MV-4-11 (cell line): ENCODE data around the gene IRF5.
"Not testable (repeated sequence)": the region's sequence is repeated elsewhere in the genome, so short reads cannot be mapped to it uniquely, and the experiment has no call there.

Experiments
- DNase-seq: peaks from one replicate; lab custom pipeline; 2025; lab: John Stamatoyannopoulos, UW

IRF5 gene

GRCh38 chr7:128906001-128906765 is 31.5 kb upstream of the IRF5 start:
- no peak for DNase-seq

GRCh38 chr7:128906766-128907559 is 30.8 kb upstream of the IRF5 start:
- DNase-seq = no peak

- DNase-seq = no peak
Measured at GRCh38 chr7:128908750-128909624, 28.7 kb upstream of the IRF5 start.

GRCh38 chr7:128909625-128910568 is 27.8 kb upstream of the IRF5 start:
- no peak for DNase-seq

GRCh38 chr7:128910569-128910945 is 27.2 kb upstream of the IRF5 start, which contains the start of gene KCP:
KCP (minus strand) TSS chr7:128910709; CDS start chr7:128910676, 33 bp downstream.
- no peak for DNase-seq

- peak; percentile 24 for DNase-seq
Measured at GRCh38 chr7:128911423-128912031, 26.2 kb upstream of the IRF5 start.

- no peak for DNase-seq
Measured at GRCh38 chr7:128912281-128912680, 25.4 kb upstream of the IRF5 start.

GRCh38 chr7:128912709-128913495 is 24.8 kb upstream of the IRF5 start:
- not testable (repeated sequence) for DNase-seq

GRCh38 chr7:128913870-128914565 is 23.7 kb upstream of the IRF5 start:
- no peak for DNase-seq

- DNase-seq = no peak
Measured at GRCh38 chr7:128914566-128915151, 23.1 kb upstream of the IRF5 start.

- no peak for DNase-seq
Measured at GRCh38 chr7:128915271-128915819, 22.4 kb upstream of the IRF5 start.

- DNase-seq = no peak
Measured at GRCh38 chr7:128915841-128916642, 21.7 kb upstream of the IRF5 start.

GRCh38 chr7:128916643-128916915 is 21.1 kb upstream of the IRF5 start:
- DNase-seq = no peak

- DNase-seq = no peak
Measured at GRCh38 chr7:128917122-128917521, 20.6 kb upstream of the IRF5 start.

GRCh38 chr7:128918016-128918665 is 19.6 kb upstream of the IRF5 start:
- no peak for DNase-seq

GRCh38 chr7:128919241-128919640 is 18.5 kb upstream of the IRF5 start:
- DNase-seq = no peak
